Measurements from ENCODE around the gene GRPR. TPM values are rescaled to one million over a fixed set of nuclear protein-coding genes. Genes with fewer than 3 reads are reported as not detected.

GRPR gene
- total and polyA plus RNA-seq, 10 of the 15 experiments (the other 5 are each of a cell fraction or from before 2014, with no cell fraction given), result 0.10 to 3.7 (median 0.21) TPM; not detected in 1

GRCh38 chrX:16076834-16077233 is 46.5 kb upstream of the GRPR start:
- H3K27me3 ChIP-seq (replicated peaks in 1 of 2; ENCODE audit: control insufficient read depth in 2 of 2, insufficient read depth in 2 of 2, low read length in 1 of 2), result no peaks in the 10 kb centered on the region
- ATAC-seq, result no peak
- H3K79me2 ChIP-seq (ENCODE audit: control insufficient read depth, insufficient read depth, low read length), result no peaks in the 10 kb centered on the region
- no peak overlapping the region for H3K4me2 ChIP-seq (ENCODE audit: control insufficient read depth, insufficient read depth)
- no peaks in the 10 kb centered on the region for H3K36me3 ChIP-seq (ENCODE audit: control insufficient read depth in 2 of 2, insufficient read depth in 2 of 2, low read length in 1 of 2)
- H3K27ac ChIP-seq (ENCODE audit: control insufficient read depth, insufficient read depth), result no peak overlapping the region
- no peak for DNase-seq (ENCODE audit: low read depth, low spot score)
- in situ Hi-C loops (cut with MboI), result no loop called here
- no peaks in the 10 kb centered on the region for H3K9me3 ChIP-seq (replicated peaks; ENCODE audit: control insufficient read depth, insufficient read depth, low read length)
- no peaks in the 10 kb centered on the region for H4K20me1 ChIP-seq (ENCODE audit: control insufficient read depth, insufficient read depth)
- no peak for TF ChIP-seq ZBTB40 (IDR thresholded peaks at IDR 0.05; ENCODE audit: borderline replicate concordance)
- no peak for TF ChIP-seq PAX8 (IDR thresholded peaks at IDR 0.05)
- TF ChIP-seq ZBTB11 (CRISPR knock-in tag; IDR thresholded peaks at IDR 0.05), result no peak
- TF ChIP-seq NBN (IDR thresholded peaks at IDR 0.05), result no peak
- TF ChIP-seq SP1 (IDR thresholded peaks at IDR 0.05; ENCODE audit: low read depth, low read length), result no peak
- no peak for TF ChIP-seq PRDM15 (CRISPR knock-in tag; IDR thresholded peaks at IDR 0.05)
- TF ChIP-seq JUNB (IDR thresholded peaks at IDR 0.05), result no peak
- TF ChIP-seq BMI1 (IDR thresholded peaks at IDR 0.05; ENCODE audit: borderline replicate concordance), result no peak
- TF ChIP-seq PAX5 (IDR thresholded peaks at IDR 0.05; ENCODE audit: borderline replicate concordance, low read depth, low read length), result no peak
- TF ChIP-seq EZH2 (IDR thresholded peaks at IDR 0.05; ENCODE audit: borderline replicate concordance, control insufficient read depth, low read depth, low read length), result no peak
- no peak for FAIRE-seq
- no TSS peak for BruUV-seq (replicated peaks)
- ChIA-PET POLR2A (no interaction called here), CTCF (no interaction called here), SMC1A (ENCODE audit: uncharacterized antibody, unreplicated experiment) (interaction anchor here (1.5 kb wide), 1 partner anchor 42 kb away, joined by 3 read pairs; no protein-coding TSS in a partner anchor), RAD21 (ENCODE audit: unreplicated experiment) (no interaction called here)
- H3K4me1 ChIP-seq (ENCODE audit: control insufficient read depth, insufficient read depth, low read length), result no peaks in the 10 kb centered on the region
- H3K9ac ChIP-seq (ENCODE audit: control insufficient read depth, insufficient read depth, low read length), result no peak overlapping the region
- no peak overlapping the region for H2AFZ ChIP-seq (ENCODE audit: control insufficient read depth, low read depth, low read length)
- intact Hi-C loops (cut with micrococcal nuclease; ENCODE audit: unreplicated experiment), result no loop called here
- 0% methylated on average over 2 of the region's 2 CpGs for WGBS (ENCODE audit: insufficient coverage, insufficient replicate concordance, low lambda C conversion rate, missing lambda C conversion rate)
- no peak overlapping the region for H3K4me3 ChIP-seq
